ENCODE measurements around the gene EGFLAM.

DNA sequence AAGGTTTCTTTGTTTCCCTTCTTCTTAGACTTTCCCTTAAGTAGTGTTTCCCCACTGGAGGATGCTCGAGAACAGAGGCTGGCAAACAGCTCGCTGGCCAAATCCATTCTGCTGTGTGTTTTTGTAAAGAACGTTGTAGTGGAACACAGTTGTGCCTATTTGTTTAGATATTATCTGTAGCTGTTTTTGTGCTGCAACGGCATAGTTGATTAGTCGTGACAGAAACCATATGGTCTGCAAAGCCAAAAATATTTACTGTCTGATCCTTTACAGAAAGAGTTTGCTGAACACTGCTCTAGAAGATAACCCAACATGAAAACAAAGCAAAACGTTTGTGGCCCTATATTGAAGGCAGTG lies 47.0 kb upstream of the EGFLAM start:
- TF ChIP-seq, protein P1, sequence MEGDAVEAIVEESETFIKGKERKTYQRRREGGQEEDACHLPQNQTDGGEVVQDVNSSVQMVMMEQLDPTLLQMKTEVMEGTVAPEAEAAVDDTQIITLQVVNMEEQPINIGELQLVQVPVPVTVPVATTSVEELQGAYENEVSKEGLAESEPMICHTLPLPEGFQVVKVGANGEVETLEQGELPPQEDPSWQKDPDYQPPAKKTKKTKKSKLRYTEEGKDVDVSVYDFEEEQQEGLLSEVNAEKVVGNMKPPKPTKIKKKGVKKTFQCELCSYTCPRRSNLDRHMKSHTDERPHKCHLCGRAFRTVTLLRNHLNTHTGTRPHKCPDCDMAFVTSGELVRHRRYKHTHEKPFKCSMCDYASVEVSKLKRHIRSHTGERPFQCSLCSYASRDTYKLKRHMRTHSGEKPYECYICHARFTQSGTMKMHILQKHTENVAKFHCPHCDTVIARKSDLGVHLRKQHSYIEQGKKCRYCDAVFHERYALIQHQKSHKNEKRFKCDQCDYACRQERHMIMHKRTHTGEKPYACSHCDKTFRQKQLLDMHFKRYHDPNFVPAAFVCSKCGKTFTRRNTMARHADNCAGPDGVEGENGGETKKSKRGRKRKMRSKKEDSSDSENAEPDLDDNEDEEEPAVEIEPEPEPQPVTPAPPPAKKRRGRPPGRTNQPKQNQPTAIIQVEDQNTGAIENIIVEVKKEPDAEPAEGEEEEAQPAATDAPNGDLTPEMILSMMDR (conservative IDR thresholded peaks at IDR 0.05; ENCODE audit: low read depth in 2 of 2) = no peak
- TF ChIP-seq, protein P2, sequence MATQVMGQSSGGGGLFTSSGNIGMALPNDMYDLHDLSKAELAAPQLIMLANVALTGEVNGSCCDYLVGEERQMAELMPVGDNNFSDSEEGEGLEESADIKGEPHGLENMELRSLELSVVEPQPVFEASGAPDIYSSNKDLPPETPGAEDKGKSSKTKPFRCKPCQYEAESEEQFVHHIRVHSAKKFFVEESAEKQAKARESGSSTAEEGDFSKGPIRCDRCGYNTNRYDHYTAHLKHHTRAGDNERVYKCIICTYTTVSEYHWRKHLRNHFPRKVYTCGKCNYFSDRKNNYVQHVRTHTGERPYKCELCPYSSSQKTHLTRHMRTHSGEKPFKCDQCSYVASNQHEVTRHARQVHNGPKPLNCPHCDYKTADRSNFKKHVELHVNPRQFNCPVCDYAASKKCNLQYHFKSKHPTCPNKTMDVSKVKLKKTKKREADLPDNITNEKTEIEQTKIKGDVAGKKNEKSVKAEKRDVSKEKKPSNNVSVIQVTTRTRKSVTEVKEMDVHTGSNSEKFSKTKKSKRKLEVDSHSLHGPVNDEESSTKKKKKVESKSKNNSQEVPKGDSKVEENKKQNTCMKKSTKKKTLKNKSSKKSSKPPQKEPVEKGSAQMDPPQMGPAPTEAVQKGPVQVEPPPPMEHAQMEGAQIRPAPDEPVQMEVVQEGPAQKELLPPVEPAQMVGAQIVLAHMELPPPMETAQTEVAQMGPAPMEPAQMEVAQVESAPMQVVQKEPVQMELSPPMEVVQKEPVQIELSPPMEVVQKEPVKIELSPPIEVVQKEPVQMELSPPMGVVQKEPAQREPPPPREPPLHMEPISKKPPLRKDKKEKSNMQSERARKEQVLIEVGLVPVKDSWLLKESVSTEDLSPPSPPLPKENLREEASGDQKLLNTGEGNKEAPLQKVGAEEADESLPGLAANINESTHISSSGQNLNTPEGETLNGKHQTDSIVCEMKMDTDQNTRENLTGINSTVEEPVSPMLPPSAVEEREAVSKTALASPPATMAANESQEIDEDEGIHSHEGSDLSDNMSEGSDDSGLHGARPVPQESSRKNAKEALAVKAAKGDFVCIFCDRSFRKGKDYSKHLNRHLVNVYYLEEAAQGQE (IDR thresholded peaks at IDR 0.05; ENCODE audit: unreplicated experiment) = no peak
- TF ChIP-seq POLR2AphosphoS5 (IDR thresholded peaks at IDR 0.05; ENCODE audit: low read depth) (no peak), EZH2phosphoT487 (IDR thresholded peaks at IDR 0.05; ENCODE audit: unreplicated experiment) (no peak), EZH2 (IDR thresholded peaks at IDR 0.05; ENCODE audit: low read depth, unreplicated experiment) (no peak), ETS1 (IDR thresholded peaks at IDR 0.05) (no peak), CREB1 (CRISPR knock-in tag; IDR thresholded peaks at IDR 0.05; ENCODE audit: low read depth) (no peak), ZNF331 (CRISPR knock-in tag; IDR thresholded peaks at IDR 0.05; ENCODE audit: low read depth) (no peak), NANOG (IDR thresholded peaks at IDR 0.05; ENCODE audit: borderline replicate concordance) (no peak), STAT1 (IDR thresholded peaks at IDR 0.05; ENCODE audit: unreplicated experiment) (no peak)

Measured in GM23338 (cell line).